ES-I3 (cell line): ENCODE measurements around the gene RBBP7.
"Not testable (repeated sequence)": the region's sequence is repeated elsewhere in the genome, so short reads cannot be mapped to it uniquely, and the experiment has no call there.

Experiments
- H3K36me3 ChIP-seq: 2 replicates; pipeline ENCODE4 v1.6.1; 2013; ENCODE audit warnings: mild to moderate bottlenecking, low read length, control low read depth, moderate library complexity; ENCODE audit not compliant: insufficient read depth
- H3K4me1 ChIP-seq: 2 replicates; pipeline ENCODE4 v1.6.1; 2013; ENCODE audit warnings: mild to moderate bottlenecking, control low read depth, low read length; ENCODE audit not compliant: insufficient read depth
- H3K9ac ChIP-seq: 2 replicates; pipeline ENCODE4 v1.6.1; 2013; ENCODE audit warnings: low read depth, mild to moderate bottlenecking, low read length, moderate library complexity
- H3K9me3 ChIP-seq: 2 replicates; pipeline ENCODE4 v1.6.1; 2013; ENCODE audit warnings: mild to moderate bottlenecking, low read length, moderate library complexity; ENCODE audit not compliant: control insufficient read depth, insufficient read depth

The RBBP7 gene

DNA sequence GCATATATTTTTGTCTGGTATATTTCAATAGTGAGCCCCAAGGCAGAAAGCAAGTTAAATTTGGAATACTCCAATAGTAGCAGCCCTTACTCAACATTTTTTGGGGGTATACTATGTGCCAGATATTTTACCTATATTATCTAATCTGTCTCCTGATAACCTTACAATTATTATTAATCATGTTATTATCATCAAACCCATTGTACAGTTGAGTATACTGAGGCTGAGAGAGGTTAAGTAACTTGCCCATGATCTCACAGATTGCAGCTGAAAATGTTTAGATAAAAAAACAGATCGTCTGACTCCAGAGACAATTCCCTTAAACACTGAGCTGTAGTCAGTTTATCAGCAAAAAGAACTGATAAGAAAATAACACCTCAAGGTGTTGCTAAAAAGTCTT, 6.5 kb upstream of the RBBP7 start:
- H3K9me3 ChIP-seq: no peaks in the 10 kb centered on the region
- H3K4me1 ChIP-seq: 0 out of 2 replicates have a peak, but pooled peaks cover 5% of the 10 kb centered on the region
- no peak overlapping the region for H3K9ac ChIP-seq
- no peaks in the 10 kb centered on the region for H3K36me3 ChIP-seq

DNA sequence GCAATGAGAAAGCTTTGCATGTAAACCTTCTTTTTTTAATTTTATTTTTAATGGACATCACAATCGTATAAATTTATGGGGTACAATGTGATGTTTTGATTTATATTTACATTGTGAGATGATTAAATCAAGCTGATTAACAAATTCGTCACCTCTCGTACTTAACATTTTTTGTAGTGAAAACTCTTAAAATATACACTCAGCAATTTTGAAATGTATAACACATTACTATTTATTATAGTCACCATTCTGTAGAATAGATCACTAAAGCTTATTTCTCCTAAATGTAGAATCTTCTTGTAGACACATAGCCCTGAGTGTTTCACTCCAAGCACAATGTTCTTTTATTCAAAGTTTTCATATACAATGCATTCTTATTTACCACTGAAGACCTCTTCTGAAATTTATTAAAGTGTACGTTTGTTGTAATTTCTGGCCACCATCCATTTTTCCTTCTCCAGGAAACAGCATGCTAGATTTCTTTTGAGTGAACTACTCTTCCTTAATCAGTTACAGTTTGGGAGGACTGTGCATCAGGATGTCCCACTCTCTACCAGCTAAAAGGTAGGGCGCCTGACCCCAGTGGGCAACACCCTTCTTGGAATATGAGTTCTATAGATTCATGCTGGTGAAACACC, 4.4 kb upstream of the RBBP7 start:
- Histone ChIP-seq H3K4me1 (0 out of 2 replicates have a peak, but pooled peaks cover 5% of the 10 kb centered on the region), H3K9me3 (no peaks in the 10 kb centered on the region), H3K9ac (no peak overlapping the region), H3K36me3 (no peaks in the 10 kb centered on the region)

DNA sequence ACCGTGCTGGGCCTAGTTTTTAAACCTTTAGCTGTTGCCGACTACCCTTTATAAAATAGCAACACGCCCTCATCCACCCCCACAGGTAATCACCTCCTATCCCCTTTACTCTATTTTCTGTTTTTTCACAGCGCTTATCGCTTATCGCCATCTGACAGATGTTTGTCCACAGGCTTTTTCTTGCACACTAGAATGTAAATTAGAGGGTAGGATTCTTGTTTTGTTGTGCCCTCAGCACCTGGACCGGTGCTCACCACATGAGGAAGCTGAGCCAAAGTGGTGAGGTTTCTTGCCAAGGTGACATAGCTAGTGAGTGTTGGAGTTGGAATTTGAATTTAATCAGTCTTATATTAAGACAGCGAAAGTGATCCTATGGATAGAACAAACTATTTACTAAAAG, 2.9 kb upstream of the RBBP7 start:
- Histone ChIP-seq H3K9ac (no peak overlapping the region), H3K36me3 (peaks cover 5% of the 10 kb centered on the region; the same call in 1 of the 2 replicates), H3K4me1 (peaks cover 9% of the 10 kb centered on the region; the same call in 1 of the 2 replicates), H3K9me3 (no peaks in the 10 kb centered on the region)

DNA sequence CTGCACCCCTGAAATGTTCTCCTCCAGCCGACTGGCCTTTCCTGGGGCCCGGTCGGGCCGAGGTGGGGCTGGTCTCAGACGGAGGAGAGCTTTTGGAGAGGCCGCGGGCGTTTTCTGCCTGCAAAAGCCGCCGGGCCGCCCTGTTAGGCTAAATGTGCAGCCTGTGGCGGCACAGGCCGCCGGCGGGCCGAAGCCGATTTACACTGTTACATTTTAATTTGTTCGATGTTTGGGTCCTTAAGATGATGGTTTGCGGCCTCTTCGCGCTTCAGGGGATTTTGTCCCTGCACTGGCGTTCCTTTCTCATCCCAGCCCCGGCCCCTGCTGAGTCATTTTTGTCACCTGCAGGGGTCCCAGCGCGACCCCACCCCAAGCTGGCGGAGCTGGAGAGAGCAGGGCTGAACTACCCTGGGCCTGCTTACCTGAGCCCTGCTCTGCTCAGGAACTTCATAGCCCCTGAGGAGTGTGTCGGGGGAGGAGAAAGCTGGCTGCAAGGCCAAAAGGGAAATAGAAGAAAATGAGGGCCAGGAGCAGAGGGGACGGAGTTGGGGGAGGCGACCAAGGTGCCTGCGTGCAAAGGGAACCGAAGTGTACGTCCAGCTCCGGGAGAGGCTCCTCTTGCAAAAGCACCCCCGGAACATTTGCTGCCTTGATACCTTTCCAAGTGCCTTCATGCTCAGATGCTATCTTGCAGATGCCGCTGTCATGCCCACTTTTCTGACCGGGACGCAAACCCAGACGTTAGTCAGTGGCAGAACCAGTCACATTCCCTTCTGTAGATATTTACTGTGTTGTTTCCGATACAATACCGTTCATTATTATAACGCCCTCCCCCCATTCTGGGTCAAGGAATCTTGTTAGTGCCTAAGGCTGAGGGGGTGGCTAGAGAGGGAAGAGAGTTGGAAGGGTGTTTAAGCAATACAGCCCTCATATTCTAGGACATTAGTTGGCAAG, 977 bp upstream of the RBBP7 start:
- Histone ChIP-seq H3K9ac (peak overlapping the region; percentile 95), H3K36me3 (peaks cover 9% of the 10 kb centered on the region; the same call in 1 of the 2 replicates), H3K4me1 (peaks cover 12% of the 10 kb centered on the region; the same call in 1 of the 2 replicates), H3K9me3 (no peaks in the 10 kb centered on the region)

DNA sequence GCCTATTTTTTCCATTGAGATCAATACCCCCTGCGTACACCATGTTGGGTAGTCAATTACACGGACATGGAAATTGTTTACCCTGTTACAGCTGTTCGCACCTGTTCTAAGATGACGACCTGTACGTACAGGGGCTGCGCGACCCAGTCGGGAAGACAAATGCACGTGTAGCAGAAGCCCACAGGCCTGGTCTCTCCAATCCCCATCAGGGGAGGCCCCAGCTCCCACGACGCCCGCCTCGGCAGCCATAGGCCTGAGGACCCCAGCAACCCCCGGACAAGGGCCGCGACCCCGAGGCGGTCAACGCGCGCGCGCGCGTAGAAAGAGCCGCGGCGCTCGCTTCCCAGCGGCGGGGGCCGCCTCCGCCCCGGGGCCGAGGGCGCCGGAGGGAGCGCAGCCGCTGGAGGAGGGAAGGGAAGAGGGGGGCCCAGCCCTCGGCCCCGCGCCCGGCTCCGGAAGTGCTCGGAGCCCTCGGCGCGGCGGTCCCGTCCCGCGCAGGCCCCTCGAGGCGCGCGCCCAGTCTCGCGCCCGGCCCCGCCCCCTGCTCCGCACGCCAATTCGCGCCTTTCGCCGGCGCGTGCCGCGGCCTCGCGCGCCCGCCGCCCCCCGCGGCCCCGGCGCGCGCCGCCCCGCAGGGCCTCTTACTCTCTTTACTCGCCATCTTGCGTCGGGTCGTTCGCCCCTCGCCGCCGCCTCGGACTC, 618 bp downstream of the RBBP7 start:
- H3K4me1 ChIP-seq: peaks cover 12% of the 10 kb centered on the region; the same call in 1 of the 2 replicates
- peak overlapping the region; percentile 99 for H3K9ac ChIP-seq
- no peaks in the 10 kb centered on the region for H3K9me3 ChIP-seq
- H3K36me3 ChIP-seq: peaks cover 9% of the 10 kb centered on the region; the same call in 1 of the 2 replicates

DNA sequence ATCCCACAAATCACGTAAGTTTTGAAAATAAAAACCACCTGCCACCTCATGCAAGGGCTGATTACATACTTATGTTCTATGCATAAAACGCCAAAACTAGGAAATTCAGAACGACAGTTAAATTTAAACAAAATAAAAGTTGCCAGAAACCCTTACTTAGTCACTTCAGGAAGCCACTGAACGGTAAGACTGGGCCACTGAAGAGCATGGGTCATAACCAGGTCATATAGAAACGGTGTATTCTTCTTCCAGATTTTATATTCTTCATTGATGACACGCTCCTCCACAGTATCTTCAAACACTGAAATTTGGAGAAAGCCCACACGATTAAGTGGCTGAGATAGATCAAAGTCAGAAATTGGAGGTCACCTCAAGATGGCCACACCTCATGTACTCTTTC, 1.2 kb downstream of the RBBP7 start:
- Histone ChIP-seq H3K9me3 (no peaks in the 10 kb centered on the region), H3K9ac (peak overlapping the region; percentile 99), H3K36me3 (peaks cover 9% of the 10 kb centered on the region; the same call in 1 of the 2 replicates), H3K4me1 (peaks cover 12% of the 10 kb centered on the region; the same call in 1 of the 2 replicates)

DNA sequence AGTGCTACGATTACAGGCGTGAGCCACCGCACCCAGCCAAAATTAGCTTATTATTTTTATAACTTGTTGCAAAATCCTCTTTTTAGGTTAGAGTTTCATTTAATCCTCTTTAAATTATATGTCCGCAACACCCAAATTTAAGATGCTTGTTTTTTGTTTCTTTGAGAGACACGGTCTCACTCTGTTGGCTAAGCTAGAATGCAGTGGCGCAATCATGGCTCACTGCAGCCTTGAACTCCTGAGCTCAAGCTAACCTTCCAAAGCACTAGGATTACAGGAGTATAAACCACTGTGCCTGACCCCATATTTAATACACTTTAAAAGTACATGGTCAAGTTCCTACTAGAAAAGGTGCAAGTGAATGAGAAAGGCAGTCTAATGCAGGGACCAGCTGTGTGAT, 2.2 kb downstream of the RBBP7 start:
- Histone ChIP-seq H3K9me3 (no peaks in the 10 kb centered on the region), H3K9ac (no peak overlapping the region), H3K4me1 (peaks cover 12% of the 10 kb centered on the region; the same call in 1 of the 2 replicates), H3K36me3 (peaks cover 14% of the 10 kb centered on the region)

DNA sequence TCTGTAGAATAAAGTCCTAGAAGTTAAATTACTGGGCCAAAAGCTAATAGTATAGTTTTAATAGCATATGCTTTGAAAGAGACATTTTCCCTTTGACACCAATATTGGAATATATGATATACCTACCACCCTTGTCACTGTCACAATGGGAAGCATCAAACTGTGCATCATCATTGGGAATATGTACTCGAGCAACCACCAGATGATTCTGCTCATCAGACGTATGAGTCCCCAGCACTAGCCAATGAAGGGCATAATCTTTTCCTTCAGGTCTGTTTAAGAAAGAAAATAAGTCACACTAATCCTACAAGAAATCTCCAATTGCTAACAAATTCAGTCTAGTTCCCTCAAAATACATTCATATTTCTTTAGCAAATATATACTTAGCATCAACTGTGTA, 7.3 kb downstream of the RBBP7 start:
- Histone ChIP-seq H3K9ac (no peak overlapping the region), H3K4me1 (0 out of 2 replicates have a peak, but pooled peaks cover under 1% of the 10 kb centered on the region), H3K36me3 (peaks cover 46% of the 10 kb centered on the region), H3K9me3 (no peaks in the 10 kb centered on the region)

DNA sequence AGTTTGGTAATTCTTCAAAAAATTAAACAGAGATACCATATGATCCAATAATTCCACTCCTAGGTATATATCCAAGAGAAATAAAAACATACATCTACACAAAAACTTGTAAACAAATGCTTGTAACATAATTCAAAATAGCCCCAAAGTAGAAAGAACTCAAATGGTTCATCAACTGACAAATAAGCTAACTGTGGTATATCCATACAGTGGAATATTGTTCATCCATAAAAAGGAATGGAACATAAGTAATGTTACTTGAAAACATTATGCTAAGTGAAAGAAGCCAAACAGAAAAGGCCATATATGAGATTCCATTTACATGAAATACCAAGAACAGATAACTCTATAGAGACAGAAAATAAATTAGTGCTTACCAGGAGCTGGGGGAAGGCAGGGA, 13.4 kb downstream of the RBBP7 start:
- peaks cover 6% of the 10 kb centered on the region for H3K4me1 ChIP-seq

DNA sequence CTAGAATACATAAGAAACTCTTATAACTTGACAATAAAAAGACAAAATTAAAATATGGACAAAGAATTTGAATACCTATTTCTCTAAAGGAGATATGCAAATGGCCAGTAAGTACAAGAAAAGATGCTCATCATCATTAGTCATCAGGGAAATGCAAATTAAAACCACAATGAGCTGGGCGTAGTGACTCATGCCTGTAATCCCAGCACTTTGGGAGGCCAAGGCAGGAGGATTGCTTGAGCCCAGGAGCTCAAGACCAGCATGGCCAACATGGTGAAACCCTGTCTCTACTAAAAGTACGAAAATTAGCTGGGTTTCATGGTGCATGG, 14.1 kb downstream of the RBBP7 start:
- H3K4me1 ChIP-seq, H3K9me3 ChIP-seq, H3K9ac ChIP-seq: not testable (repeated sequence)
- H3K36me3 ChIP-seq: peaks cover 53% of the 10 kb centered on the region

More for the DNA sequence above, 13.4 kb downstream of the RBBP7 start:
- H3K36me3 ChIP-seq: peaks cover 60% of the 10 kb centered on the region
- H3K9me3 ChIP-seq: 0 out of 2 replicates have a peak, but pooled peaks cover 4% of the 10 kb centered on the region
- H3K9ac ChIP-seq: no peak overlapping the region

DNA sequence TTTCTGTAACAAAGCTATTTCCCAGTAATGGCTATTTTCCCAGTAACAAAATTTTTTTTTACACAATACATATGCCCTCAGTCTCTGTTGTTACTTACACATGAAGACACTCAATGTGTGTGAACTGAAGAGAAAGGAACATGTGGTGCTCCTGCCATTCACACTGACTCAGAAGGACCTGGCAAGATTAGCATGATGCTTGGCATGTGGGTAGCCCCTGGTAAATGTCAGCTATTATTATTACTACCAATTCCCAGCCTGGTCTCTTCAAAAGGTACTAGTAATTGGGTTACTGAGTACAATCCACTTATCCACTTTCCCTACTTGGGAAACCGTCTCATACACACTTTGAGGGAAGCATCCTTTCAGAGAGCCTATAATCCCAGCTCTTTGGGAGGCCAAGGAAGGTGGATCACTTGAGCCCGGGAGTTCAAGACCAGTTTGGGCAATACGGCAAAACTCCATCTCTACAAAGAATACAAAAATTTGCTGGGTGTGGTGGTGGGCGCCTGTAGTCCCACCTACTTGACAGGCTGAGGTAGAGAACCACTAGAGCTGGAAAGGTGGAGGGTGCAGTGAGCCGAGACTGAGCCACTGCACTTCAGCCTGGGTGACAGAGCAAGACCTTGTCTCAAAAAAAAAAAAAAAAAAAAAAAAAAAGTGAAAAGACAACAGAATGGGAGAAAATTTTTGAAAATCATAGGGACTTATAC, 14.6 kb downstream of the RBBP7 start:
- Histone ChIP-seq H3K36me3 (peaks cover 52% of the 10 kb centered on the region), H3K9me3 (0 out of 2 replicates have a peak, but pooled peaks cover 4% of the 10 kb centered on the region), H3K4me1 (peaks cover 6% of the 10 kb centered on the region), H3K9ac (no peak overlapping the region)

DNA sequence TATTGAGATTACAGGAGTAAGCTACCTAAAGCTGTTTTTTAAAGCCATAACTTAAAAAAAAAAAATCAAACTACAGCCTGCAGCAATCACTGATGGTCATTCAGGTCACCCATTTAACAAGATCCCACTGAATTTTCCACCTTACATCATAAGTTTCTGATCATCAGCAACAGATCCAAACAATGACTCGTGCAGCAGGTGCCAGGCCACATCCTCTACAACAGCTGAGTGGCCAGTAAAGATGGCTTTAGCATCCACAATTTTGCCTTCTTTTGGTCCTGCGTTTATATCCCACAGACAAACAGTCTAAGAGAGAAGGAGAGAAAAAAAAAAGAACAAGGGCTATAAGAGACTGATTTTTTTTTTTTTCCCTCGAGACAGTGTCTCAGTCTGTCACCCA, 16.6 kb downstream of the RBBP7 start:
- Histone ChIP-seq H3K9me3 (0 out of 2 replicates have a peak, but pooled peaks cover 4% of the 10 kb centered on the region), H3K9ac (no peak overlapping the region), H3K4me1 (peaks cover 6% of the 10 kb centered on the region), H3K36me3 (peaks cover 46% of the 10 kb centered on the region)

DNA sequence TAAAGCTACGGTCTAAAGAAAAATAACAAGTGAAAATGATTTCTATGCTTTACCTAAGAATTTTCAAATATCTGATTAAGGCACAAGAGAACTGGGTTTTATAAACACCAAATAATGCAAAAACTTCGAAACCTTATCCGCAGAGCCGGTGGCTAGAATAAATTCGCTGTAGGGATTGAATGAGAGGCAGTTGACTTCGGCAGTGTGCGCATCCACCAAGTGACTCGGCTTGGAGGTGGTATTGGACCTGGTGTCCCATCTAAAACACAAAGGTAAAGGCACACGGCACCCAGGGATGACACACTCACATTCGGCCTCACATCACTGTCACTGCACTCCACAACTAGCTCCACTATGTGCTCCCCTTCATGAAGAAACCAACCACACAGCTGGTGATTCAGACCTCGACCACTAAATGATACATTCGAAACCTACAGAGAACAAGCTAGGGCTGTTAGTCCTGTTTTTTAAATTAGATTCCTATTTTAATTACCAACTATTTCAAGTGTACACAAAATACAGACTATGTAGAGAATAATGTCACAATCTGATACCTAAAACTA, 17.5 kb downstream of the RBBP7 start:
- peaks cover 45% of the 10 kb centered on the region for H3K36me3 ChIP-seq
- no peak overlapping the region for H3K9ac ChIP-seq
- 0 out of 2 replicates have a peak, but pooled peaks cover 4% of the 10 kb centered on the region for H3K9me3 ChIP-seq
- peaks cover 6% of the 10 kb centered on the region for H3K4me1 ChIP-seq
